ENCODE results near the gene IL32. TPM values are rescaled to one million over a fixed set of nuclear protein-coding genes. Genes with fewer than 3 reads are reported as not detected.
A peak's percentile ranks its signal among the peaks of the same experiment; 100 is the strongest.

IL32 gene
- polyA plus RNA-seq, 1 donor = 174 TPM

DNA sequence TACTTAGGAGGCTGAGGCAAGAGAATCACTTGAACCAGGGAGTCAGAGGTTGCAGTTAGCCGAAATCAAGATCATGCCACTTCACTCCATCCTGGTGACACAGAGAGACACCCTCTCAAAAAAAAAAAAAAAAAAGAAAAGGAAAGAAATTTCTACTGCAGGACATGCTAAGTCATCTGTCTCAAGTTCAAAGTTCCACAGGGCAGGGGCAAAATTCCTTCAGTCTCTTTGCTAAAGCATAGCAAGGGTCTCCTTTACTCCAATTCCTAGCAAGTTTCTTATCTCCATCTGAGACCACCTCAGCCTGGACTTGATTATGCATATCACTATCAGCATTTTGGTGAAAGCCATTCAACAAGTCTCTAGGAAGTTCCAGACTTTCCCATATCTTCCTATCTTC, 19.1 kb downstream of the IL32 start:
- H3K36me3 ChIP-seq (ENCODE audit: control insufficient read depth, insufficient read depth, low read length) = no peaks in the 10 kb centered on the region
- peaks cover 6% of the 10 kb centered on the region for H3K9me3 ChIP-seq (ENCODE audit: control insufficient read depth, low read depth, low read length)
- no CpG with 5 or more reads among the region's 1 CpG for WGBS (ENCODE audit: insufficient coverage, low lambda C conversion rate)
- H3K27me3 ChIP-seq (ENCODE audit: control insufficient read depth, insufficient read depth, low read length) = no peaks in the 10 kb centered on the region
- peak overlapping the region; percentile 90 for H3K27ac ChIP-seq (ENCODE audit: low read length)
- H3K4me3 ChIP-seq (ENCODE audit: low read length) = no peak overlapping the region
- peak in 1 of 2 donors; percentile 75 for DNase-seq
- H3K4me1 ChIP-seq (ENCODE audit: control insufficient read depth, insufficient read depth, low read length) = peaks cover 42% of the 10 kb centered on the region

DNA sequence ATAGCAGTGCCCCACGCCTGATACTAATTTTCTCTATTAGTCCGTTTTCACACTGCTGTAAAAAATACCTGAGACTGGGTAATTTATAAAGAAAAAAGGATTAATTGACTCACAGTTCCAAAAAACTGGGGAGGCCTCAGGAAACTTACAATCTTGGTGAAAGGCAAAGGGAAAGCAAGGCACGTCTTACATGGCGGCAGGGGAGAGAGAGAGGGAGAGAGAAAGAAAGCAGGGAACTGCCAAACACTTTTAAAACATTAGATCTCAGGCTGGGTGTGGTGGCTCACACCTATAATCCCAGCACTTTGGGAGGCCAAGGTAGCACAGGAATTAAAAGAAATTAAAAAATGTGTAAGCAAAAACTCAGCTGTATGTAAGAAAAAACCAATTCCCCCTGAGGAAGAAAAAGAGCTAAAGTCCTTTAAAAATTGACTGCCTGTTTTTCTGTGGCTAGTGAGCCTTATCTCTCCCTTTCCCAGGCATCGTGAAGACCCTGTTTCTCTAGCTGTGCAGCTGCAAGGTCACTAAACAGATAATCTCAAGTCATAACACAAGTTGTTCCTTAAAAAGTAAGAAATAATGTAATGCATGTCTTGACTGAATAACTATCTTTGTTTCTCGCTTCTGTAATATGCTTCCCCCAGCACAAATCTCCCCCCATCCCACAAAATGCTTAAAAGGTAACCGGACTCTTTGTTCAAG, 19.7 kb downstream of the IL32 start:
- Histone ChIP-seq H3K27me3 (ENCODE audit: control insufficient read depth, insufficient read depth, low read length) (no peaks in the 10 kb centered on the region), H3K36me3 (ENCODE audit: control insufficient read depth, insufficient read depth, low read length) (no peaks in the 10 kb centered on the region), H3K4me1 (ENCODE audit: control insufficient read depth, insufficient read depth, low read length) (peaks cover 42% of the 10 kb centered on the region), H3K27ac (ENCODE audit: low read length) (peak overlapping the region; percentile 90), H3K4me3 (ENCODE audit: low read length) (no peak overlapping the region), H3K9me3 (ENCODE audit: control insufficient read depth, low read depth, low read length) (peaks cover 8% of the 10 kb centered on the region)
- DNase-seq = no peak
- no CpG with 5 or more reads among the region's 7 CpGs for WGBS (ENCODE audit: insufficient coverage, low lambda C conversion rate)

DNA sequence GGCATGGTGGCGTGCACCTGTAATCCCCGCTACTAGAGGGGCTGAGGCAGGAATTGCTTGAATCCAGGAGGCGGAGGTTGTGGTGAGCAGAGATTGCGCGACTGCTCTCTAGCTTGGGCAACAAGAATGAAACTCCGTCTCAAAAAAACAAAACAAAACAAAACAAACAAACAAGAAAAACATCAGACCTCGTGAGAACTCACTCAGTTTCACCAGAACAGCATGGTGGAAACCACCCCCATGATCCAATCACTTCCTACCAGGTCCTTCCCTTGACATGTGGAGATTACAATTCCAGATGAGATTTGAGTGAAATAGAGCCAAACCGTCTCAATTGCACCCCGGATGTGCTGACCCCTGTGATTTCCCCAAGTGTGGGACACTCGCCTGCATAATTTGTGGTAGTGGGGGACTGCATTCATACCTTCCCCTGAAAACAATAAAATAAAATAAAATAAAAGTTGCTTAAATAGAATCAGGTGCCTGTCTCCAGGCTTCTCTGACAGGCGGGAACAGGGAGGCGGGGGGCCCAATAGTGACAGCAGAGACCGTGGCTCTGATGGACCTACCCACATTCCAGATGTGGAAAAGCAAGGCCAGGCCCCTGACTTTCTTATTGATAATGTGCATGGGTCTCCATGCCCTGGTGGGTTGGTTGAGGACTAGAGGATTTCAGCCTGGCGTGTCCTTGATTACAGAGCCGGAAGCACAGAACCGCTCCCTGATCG, 20.6 kb downstream of the IL32 start:
- WGBS (ENCODE audit: insufficient coverage, low lambda C conversion rate) = 100% methylated on average over 3 of the region's 17 CpGs
- DNase-seq = no peak
- no peaks in the 10 kb centered on the region for H3K36me3 ChIP-seq (ENCODE audit: control insufficient read depth, insufficient read depth, low read length)
- H3K9me3 ChIP-seq (ENCODE audit: control insufficient read depth, low read depth, low read length) = peaks cover 11% of the 10 kb centered on the region
- H3K27me3 ChIP-seq (ENCODE audit: control insufficient read depth, insufficient read depth, low read length) = no peaks in the 10 kb centered on the region
- no peak overlapping the region for H3K4me3 ChIP-seq (ENCODE audit: low read length)
- peaks cover 42% of the 10 kb centered on the region for H3K4me1 ChIP-seq (ENCODE audit: control insufficient read depth, insufficient read depth, low read length)
- peak overlapping the region; percentile 90 for H3K27ac ChIP-seq (ENCODE audit: low read length)

DNA sequence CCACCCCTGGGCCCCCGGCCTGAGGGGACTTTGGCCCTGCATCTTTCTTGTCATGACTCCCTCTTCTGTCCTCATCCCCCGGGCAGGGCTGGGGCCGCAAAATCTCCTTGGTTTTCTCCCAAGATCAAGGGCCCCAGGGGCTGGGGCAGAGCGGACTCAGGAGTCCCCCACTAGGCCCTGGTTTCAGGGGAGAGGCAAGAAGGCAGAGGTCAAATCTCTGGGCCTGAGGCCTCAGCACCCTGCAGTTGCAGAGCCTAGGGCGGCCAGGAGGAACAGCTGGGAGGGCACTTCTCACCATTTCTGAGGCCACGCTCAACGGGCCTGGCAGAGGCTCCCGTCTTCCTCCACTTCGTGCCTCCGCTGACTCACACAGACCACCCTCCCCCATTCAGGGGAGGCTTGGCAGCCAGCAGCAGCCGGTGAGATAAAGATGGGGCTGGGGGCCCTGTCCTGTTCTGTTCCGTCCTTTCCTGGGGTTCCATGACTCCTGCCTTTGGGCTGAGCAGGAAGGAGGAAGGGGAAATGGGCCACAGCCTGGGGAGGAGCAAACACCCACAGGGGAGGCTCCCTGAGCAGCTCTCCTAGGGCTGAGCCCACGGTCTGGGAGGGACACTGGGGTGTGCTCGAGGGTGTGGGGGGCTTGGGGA, 21.3 kb downstream of the IL32 start:
- H3K27me3 ChIP-seq (ENCODE audit: control insufficient read depth, insufficient read depth, low read length) = no peaks in the 10 kb centered on the region
- H3K9me3 ChIP-seq (ENCODE audit: control insufficient read depth, low read depth, low read length) = peaks cover 11% of the 10 kb centered on the region
- no peaks in the 10 kb centered on the region for H3K36me3 ChIP-seq (ENCODE audit: control insufficient read depth, insufficient read depth, low read length)
- peak; percentile 89 to 95 for DNase-seq
- whole genome bisulfite sequencing (ENCODE audit: insufficient coverage, low lambda C conversion rate) = no CpG with 5 or more reads among the region's 14 CpGs
- H3K4me3 ChIP-seq (ENCODE audit: low read length) = peak overlapping the region; percentile 43
- H3K27ac ChIP-seq (ENCODE audit: low read length) = peak overlapping the region; percentile 90
- H3K4me1 ChIP-seq (ENCODE audit: control insufficient read depth, insufficient read depth, low read length) = peaks cover 42% of the 10 kb centered on the region

GRCh38 chr16:3087243-3088235, 22.1 kb downstream of the IL32 start:
- Histone ChIP-seq H3K4me1 (ENCODE audit: control insufficient read depth, insufficient read depth, low read length) (peaks cover 42% of the 10 kb centered on the region), H3K4me3 (ENCODE audit: low read length) (peak overlapping the region; percentile 43), H3K27me3 (ENCODE audit: control insufficient read depth, insufficient read depth, low read length) (no peaks in the 10 kb centered on the region), H3K27ac (ENCODE audit: low read length) (peak overlapping the region; percentile 90), H3K9me3 (ENCODE audit: control insufficient read depth, low read depth, low read length) (peaks cover 11% of the 10 kb centered on the region), H3K36me3 (ENCODE audit: control insufficient read depth, insufficient read depth, low read length) (no peaks in the 10 kb centered on the region)
- DNase-seq = peak; percentile 44 to 68
- WGBS (ENCODE audit: insufficient coverage, low lambda C conversion rate) = no CpG with 5 or more reads among the region's 18 CpGs

GRCh38 chr16:3088450-3088849, 23.0 kb downstream of the IL32 start:
- Histone ChIP-seq H3K4me1 (ENCODE audit: control insufficient read depth, insufficient read depth, low read length) (peaks cover 42% of the 10 kb centered on the region), H3K27ac (ENCODE audit: low read length) (no peak overlapping the region), H3K4me3 (ENCODE audit: low read length) (no peak overlapping the region), H3K36me3 (ENCODE audit: control insufficient read depth, insufficient read depth, low read length) (no peaks in the 10 kb centered on the region), H3K27me3 (ENCODE audit: control insufficient read depth, insufficient read depth, low read length) (no peaks in the 10 kb centered on the region), H3K9me3 (ENCODE audit: control insufficient read depth, low read depth, low read length) (peaks cover 10% of the 10 kb centered on the region)
- no CpG with 5 or more reads among the region's 7 CpGs for WGBS (ENCODE audit: insufficient coverage, low lambda C conversion rate)
- DNase-seq = no peak

DNA sequence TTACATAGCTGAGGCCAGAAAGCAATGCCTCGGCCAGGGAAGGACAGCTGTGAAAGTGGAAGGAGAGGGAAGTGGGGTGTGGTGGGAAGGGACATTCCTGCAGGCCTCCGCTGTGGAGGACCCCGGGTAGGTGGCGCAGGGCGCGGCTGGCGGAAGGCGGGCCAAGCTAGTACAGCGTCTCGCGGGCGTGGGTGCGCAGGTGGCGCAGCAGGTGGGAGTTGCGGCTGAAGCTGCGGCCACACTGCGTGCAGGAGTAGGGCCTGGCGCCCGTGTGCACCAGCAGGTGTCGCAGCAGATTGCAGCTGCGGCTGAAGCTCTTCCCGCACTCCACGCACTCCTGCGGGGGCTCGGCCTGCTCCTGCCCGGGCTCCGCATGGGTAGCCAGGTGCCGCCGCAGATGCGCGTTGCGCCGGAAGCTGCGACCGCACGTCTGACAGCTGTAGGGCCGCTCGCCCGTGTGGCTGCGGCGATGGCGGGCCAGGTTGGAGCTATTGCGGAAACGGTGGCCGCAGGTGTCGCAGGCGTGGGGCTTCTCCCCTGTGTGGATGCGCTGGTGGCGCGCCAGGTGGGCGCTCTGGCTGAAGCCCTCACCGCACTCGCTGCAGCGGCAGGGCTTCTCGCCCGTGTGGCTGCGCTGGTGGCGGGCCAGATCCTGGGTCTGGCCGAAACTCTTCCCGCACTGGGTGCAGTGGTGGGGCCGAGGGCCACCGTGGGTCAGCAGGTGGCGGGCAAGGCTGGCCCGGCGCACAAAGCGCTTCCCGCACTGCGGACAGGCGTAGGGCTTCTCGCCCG, 23.7 kb downstream of the IL32 start:
- Histone ChIP-seq H3K27ac (ENCODE audit: low read length) (no peak overlapping the region), H3K4me3 (ENCODE audit: low read length) (no peak overlapping the region), H3K4me1 (ENCODE audit: control insufficient read depth, insufficient read depth, low read length) (peaks cover 37% of the 10 kb centered on the region), H3K27me3 (ENCODE audit: control insufficient read depth, insufficient read depth, low read length) (no peaks in the 10 kb centered on the region), H3K36me3 (ENCODE audit: control insufficient read depth, insufficient read depth, low read length) (no peaks in the 10 kb centered on the region), H3K9me3 (ENCODE audit: control insufficient read depth, low read depth, low read length) (peaks cover 9% of the 10 kb centered on the region)
- whole genome bisulfite sequencing (ENCODE audit: insufficient coverage, low lambda C conversion rate) = no CpG with 5 or more reads among the region's 71 CpGs
- no peak for DNase-seq

- peaks cover 9% of the 10 kb centered on the region for H3K9me3 ChIP-seq (ENCODE audit: control insufficient read depth, low read depth, low read length)
- no CpG with 5 or more reads among the region's 81 CpGs for WGBS (ENCODE audit: insufficient coverage, low lambda C conversion rate)
These were observed 24.5 kb downstream of the IL32 start for GRCh38 chr16:3089717-3090592.

GRCh38 chr16:3091551-3091950, 26.1 kb downstream of the IL32 start:
- Histone ChIP-seq H3K4me3 (ENCODE audit: low read length) (no peak overlapping the region), H3K27ac (ENCODE audit: low read length) (no peak overlapping the region), H3K27me3 (ENCODE audit: control insufficient read depth, insufficient read depth, low read length) (peaks cover 8% of the 10 kb centered on the region), H3K9me3 (ENCODE audit: control insufficient read depth, low read depth, low read length) (peaks cover 9% of the 10 kb centered on the region), H3K36me3 (ENCODE audit: control insufficient read depth, insufficient read depth, low read length) (no peaks in the 10 kb centered on the region), H3K4me1 (ENCODE audit: control insufficient read depth, insufficient read depth, low read length) (peaks cover 17% of the 10 kb centered on the region)
- no peak for DNase-seq
- WGBS (ENCODE audit: insufficient coverage, low lambda C conversion rate) = no CpG with 5 or more reads among the region's 8 CpGs

More at GRCh38 chr16:3089717-3090592, 24.5 kb downstream of the IL32 start:
- peaks cover 32% of the 10 kb centered on the region for H3K4me1 ChIP-seq (ENCODE audit: control insufficient read depth, insufficient read depth, low read length)
- no peaks in the 10 kb centered on the region for H3K27me3 ChIP-seq (ENCODE audit: control insufficient read depth, insufficient read depth, low read length)
- no peak overlapping the region for H3K4me3 ChIP-seq (ENCODE audit: low read length)
- H3K36me3 ChIP-seq (ENCODE audit: control insufficient read depth, insufficient read depth, low read length) = no peaks in the 10 kb centered on the region
- DNase-seq = no peak
- H3K27ac ChIP-seq (ENCODE audit: low read length) = no peak overlapping the region
